ENCODE measurements around the gene TEKT5.
"Not testable (repeated sequence)": the region's sequence is repeated elsewhere in the genome, so short reads cannot be mapped to it uniquely, and the experiment has no call there.

The TEKT5 gene

DNA sequence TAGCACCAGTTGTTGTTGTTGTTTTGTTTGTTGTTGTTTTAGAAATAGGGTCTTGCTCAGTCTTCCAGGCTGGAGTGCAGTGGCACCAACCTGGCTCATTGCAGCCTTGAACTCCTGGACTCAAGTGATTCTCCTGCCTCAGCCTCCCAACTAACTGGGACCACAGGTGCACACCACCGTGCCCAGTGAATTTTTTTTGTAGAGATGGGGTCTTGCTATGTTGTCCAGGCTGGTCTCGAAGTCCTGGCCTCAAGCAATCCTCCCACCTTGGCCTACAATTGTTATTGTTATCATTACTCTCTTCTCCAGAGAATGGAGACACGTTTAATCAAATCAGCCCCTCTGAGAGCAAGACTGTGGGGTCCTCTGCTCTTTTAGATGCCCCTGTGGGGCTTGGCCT lies 71.7 kb downstream of the TEKT5 start:
- H3K79me2 ChIP-seq (ENCODE audit: insufficient read depth, low read length): no peaks in the 10 kb centered on the region
- no peaks in the 10 kb centered on the region for H3K36me3 ChIP-seq (ENCODE audit: insufficient read depth, low read length)
- H2AFZ ChIP-seq (ENCODE audit: low read length): no peak overlapping the region
- H3K9ac ChIP-seq (ENCODE audit: low read depth, low read length, poor library complexity, severe bottlenecking): no peak overlapping the region
- H3K4me2 ChIP-seq (ENCODE audit: low read depth, low read length, poor library complexity, severe bottlenecking): no peak overlapping the region
- H3F3A ChIP-seq (ENCODE audit: low read depth): no peaks in the 10 kb centered on the region
- H3K9me2 ChIP-seq (replicated peaks; ENCODE audit: low read depth, low read length): no peaks in the 10 kb centered on the region
- no peak overlapping the region for H3K4me3 ChIP-seq (ENCODE audit: low read length, poor library complexity, severe bottlenecking)
- H3K4me1 ChIP-seq (ENCODE audit: insufficient read depth, low read length, poor library complexity, severe bottlenecking): no peaks in the 10 kb centered on the region
- no peaks in the 10 kb centered on the region for H3K27me3 ChIP-seq (ENCODE audit: insufficient read depth, low read length, poor library complexity, severe bottlenecking)
- no peak for TF ChIP-seq EZH2phosphoT487 (IDR thresholded peaks at IDR 0.05; ENCODE audit: borderline replicate concordance)
- no peaks in the 10 kb centered on the region for H4K20me1 ChIP-seq (ENCODE audit: insufficient read depth, low read length, poor library complexity, severe bottlenecking)
- H3K9me3 ChIP-seq (ENCODE audit: insufficient read depth, low read depth, low read length): no peaks in the 10 kb centered on the region

DNA sequence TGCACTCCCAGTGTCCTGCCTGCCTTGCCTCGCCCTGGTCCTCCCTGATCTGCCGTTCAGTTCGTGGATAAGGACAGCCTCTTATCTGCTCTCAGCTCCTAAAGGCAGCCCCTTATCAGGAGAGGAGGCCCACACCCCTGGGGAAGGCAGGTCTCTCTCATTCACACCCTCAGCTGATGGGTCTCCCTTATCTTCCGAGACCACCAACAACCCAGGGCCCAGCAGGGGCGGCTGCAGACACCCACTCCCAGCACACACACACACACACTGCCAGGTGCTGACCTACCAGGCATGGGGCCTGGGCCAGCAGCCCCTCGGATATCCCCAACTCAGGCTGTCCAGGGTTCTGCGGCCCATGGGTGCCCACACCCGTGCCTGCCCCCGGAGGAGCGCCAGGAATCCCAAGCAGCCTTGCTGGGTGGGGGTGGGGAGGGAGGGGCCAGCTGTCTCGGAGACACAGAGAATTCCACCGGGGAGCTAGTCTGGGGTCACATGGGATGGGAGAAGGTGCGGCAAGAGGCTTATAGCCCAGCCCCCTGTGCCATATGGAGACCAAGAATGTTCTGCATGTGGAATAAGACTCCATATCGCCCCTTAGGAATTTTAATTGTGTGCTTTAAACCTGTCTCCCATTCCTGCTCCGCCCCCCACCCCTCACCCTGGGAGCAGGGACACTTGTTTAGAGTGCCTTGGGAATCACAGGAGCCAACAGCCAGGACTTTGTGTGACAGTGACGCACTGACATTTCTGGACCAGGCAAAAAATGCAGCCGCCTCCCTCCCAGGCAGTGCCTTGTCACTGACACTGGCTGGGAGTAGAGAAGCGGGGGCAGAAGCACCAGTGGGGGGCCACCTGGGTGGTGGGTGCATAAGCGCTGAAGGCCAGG lies 72.5 kb downstream of the TEKT5 start:
- H3K4me2 ChIP-seq (ENCODE audit: low read depth, low read length, poor library complexity, severe bottlenecking): no peak overlapping the region
- H3K79me2 ChIP-seq (ENCODE audit: insufficient read depth, low read length): no peaks in the 10 kb centered on the region
- no peaks in the 10 kb centered on the region for H4K20me1 ChIP-seq (ENCODE audit: insufficient read depth, low read length, poor library complexity, severe bottlenecking)
- no peak overlapping the region for H3K9ac ChIP-seq (ENCODE audit: low read depth, low read length, poor library complexity, severe bottlenecking)
- TF ChIP-seq, protein P1, sequence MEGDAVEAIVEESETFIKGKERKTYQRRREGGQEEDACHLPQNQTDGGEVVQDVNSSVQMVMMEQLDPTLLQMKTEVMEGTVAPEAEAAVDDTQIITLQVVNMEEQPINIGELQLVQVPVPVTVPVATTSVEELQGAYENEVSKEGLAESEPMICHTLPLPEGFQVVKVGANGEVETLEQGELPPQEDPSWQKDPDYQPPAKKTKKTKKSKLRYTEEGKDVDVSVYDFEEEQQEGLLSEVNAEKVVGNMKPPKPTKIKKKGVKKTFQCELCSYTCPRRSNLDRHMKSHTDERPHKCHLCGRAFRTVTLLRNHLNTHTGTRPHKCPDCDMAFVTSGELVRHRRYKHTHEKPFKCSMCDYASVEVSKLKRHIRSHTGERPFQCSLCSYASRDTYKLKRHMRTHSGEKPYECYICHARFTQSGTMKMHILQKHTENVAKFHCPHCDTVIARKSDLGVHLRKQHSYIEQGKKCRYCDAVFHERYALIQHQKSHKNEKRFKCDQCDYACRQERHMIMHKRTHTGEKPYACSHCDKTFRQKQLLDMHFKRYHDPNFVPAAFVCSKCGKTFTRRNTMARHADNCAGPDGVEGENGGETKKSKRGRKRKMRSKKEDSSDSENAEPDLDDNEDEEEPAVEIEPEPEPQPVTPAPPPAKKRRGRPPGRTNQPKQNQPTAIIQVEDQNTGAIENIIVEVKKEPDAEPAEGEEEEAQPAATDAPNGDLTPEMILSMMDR (conservative IDR thresholded peaks at IDR 0.05; ENCODE audit: low read length): no peak
- TF ChIP-seq EZH2phosphoT487 (IDR thresholded peaks at IDR 0.05; ENCODE audit: borderline replicate concordance): no peak
- no peaks in the 10 kb centered on the region for H3K4me1 ChIP-seq (ENCODE audit: insufficient read depth, low read length, poor library complexity, severe bottlenecking)
- H3K36me3 ChIP-seq (ENCODE audit: insufficient read depth, low read length): no peaks in the 10 kb centered on the region
- no peaks in the 10 kb centered on the region for H3K9me2 ChIP-seq (replicated peaks; ENCODE audit: low read depth, low read length)
- no peaks in the 10 kb centered on the region for H3K27me3 ChIP-seq (ENCODE audit: insufficient read depth, low read length, poor library complexity, severe bottlenecking)
- H2AFZ ChIP-seq (ENCODE audit: low read length): no peak overlapping the region
- no peaks in the 10 kb centered on the region for H3F3A ChIP-seq (ENCODE audit: low read depth)
- no peak overlapping the region for H3K4me3 ChIP-seq (ENCODE audit: low read length, poor library complexity, severe bottlenecking)
- no peaks in the 10 kb centered on the region for H3K9me3 ChIP-seq (ENCODE audit: insufficient read depth, low read depth, low read length)

- not testable (repeated sequence) for H3F3A ChIP-seq (ENCODE audit: low read depth); H3K27me3 ChIP-seq (ENCODE audit: insufficient read depth, low read length, poor library complexity, severe bottlenecking); H3K4me3 ChIP-seq (ENCODE audit: low read length, poor library complexity, severe bottlenecking); H3K4me1 ChIP-seq (ENCODE audit: insufficient read depth, low read length, poor library complexity, severe bottlenecking); H2AFZ ChIP-seq (ENCODE audit: low read length); H3K9ac ChIP-seq (ENCODE audit: low read depth, low read length, poor library complexity, severe bottlenecking); H3K36me3 ChIP-seq (ENCODE audit: insufficient read depth, low read length); H4K20me1 ChIP-seq (ENCODE audit: insufficient read depth, low read length, poor library complexity, severe bottlenecking); H3K9me3 ChIP-seq (ENCODE audit: insufficient read depth, low read depth, low read length); H3K79me2 ChIP-seq (ENCODE audit: insufficient read depth, low read length); H3K9me2 ChIP-seq (replicated peaks; ENCODE audit: low read depth, low read length); H3K4me2 ChIP-seq (ENCODE audit: low read depth, low read length, poor library complexity, severe bottlenecking)
Observed at GRCh38 chr16:10621216-10621949, 73.3 kb downstream of the TEKT5 start.

DNA sequence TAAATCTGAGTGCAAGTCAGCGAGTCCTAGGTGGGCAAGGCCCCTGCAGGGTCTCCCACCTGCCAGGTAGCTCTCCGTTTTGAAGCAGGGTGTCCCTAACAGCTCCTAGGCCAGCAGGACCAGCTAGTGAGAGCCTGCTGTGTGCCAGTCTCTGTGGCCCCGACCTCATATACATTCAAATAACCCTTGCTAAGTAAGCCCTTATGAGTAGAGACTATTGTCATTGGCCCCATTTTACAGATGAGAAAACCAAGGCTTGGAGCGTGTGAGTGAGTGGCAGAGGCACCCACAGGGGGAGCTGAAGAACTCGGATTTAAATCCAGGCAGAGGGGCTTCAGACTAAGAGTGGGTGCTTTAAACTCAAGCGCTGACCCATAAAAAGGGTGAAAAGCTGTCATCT lies 74.6 kb downstream of the TEKT5 start:
- no peaks in the 10 kb centered on the region for H3K9me3 ChIP-seq (ENCODE audit: insufficient read depth, low read depth, low read length)
- H3K36me3 ChIP-seq (ENCODE audit: insufficient read depth, low read length): no peaks in the 10 kb centered on the region
- H3K4me1 ChIP-seq (ENCODE audit: insufficient read depth, low read length, poor library complexity, severe bottlenecking): no peaks in the 10 kb centered on the region
- H4K20me1 ChIP-seq (ENCODE audit: insufficient read depth, low read length, poor library complexity, severe bottlenecking): no peaks in the 10 kb centered on the region
- no peak overlapping the region for H3K4me2 ChIP-seq (ENCODE audit: low read depth, low read length, poor library complexity, severe bottlenecking)
- TF ChIP-seq, protein P1 (conservative IDR thresholded peaks at IDR 0.05; ENCODE audit: low read length): no peak
- TF ChIP-seq EZH2phosphoT487 (IDR thresholded peaks at IDR 0.05; ENCODE audit: borderline replicate concordance): no peak
- H3F3A ChIP-seq (ENCODE audit: low read depth): no peaks in the 10 kb centered on the region
- H3K9me2 ChIP-seq (replicated peaks; ENCODE audit: low read depth, low read length): no peaks in the 10 kb centered on the region
- no peak overlapping the region for H2AFZ ChIP-seq (ENCODE audit: low read length)
- no peaks in the 10 kb centered on the region for H3K27me3 ChIP-seq (ENCODE audit: insufficient read depth, low read length, poor library complexity, severe bottlenecking)
- H3K9ac ChIP-seq (ENCODE audit: low read depth, low read length, poor library complexity, severe bottlenecking): no peak overlapping the region
- H3K79me2 ChIP-seq (ENCODE audit: insufficient read depth, low read length): no peaks in the 10 kb centered on the region
- no peak overlapping the region for H3K4me3 ChIP-seq (ENCODE audit: low read length, poor library complexity, severe bottlenecking)
